HepG2 (cell line): Measurements from ENCODE around the gene CALY. TPM values are rescaled to one million over a fixed set of nuclear protein-coding genes. Genes with fewer than 3 reads are reported as not detected.

Experiments
- EED ChIP-seq: sonication (generic); formaldehyde crosslinking; IDR thresholded peaks from 2 replicates; pipeline ENCODE4 v1.5.0; 2020; ENCODE audit warnings: mild to moderate bottlenecking, missing genetic modification reagents
- FUBP1 ChIP-seq: sonication (generic); formaldehyde crosslinking; IDR thresholded peaks from 2 replicates; pipeline ENCODE4 v1.5.1; 2020; ENCODE audit warnings: missing genetic modification reagents, mild to moderate bottlenecking, borderline replicate concordance
- GLMP ChIP-seq: sonication (generic); formaldehyde crosslinking; IDR thresholded peaks from 2 replicates; pipeline ENCODE4 v1.9.0; 2021; ENCODE audit warnings: missing genetic modification reagents, mild to moderate bottlenecking, borderline replicate concordance
- HOXA3 ChIP-seq: sonication (generic); formaldehyde crosslinking; IDR thresholded peaks from 2 replicates; pipeline ENCODE4 v1.5.0; 2020; ENCODE audit warnings: missing genetic modification reagents
- KAT2B ChIP-seq: fragments of 150-350 bp; IDR thresholded peaks from 2 replicates; pipeline ENCODE4 v1.6.1; 2014; ENCODE audit warnings: low read depth, low read length, borderline replicate concordance
- POGK ChIP-seq: sonication (generic); formaldehyde crosslinking; conservative IDR thresholded peaks from 2 replicates; pipeline ENCODE4 v1.8.0; 2022; ENCODE audit warnings: mild to moderate bottlenecking, moderate library complexity, missing genetic modification reagents
- POLR2G ChIP-seq: fragments of 200-400 bp; formaldehyde crosslinking; IDR thresholded peaks from 2 replicates; pipeline ENCODE4 v1.6.1; 2018; ENCODE audit warnings: mild to moderate bottlenecking, low read depth, low read length, moderate library complexity
- PPARG ChIP-seq: conservative IDR thresholded peaks from 2 replicates; pipeline ENCODE4 v1.6.1; 2016; ENCODE audit warnings: missing biosample characterization, missing genetic modification reagents
- PTBP1 ChIP-seq: fragments of 200-400 bp; formaldehyde crosslinking; IDR thresholded peaks from 2 replicates; pipeline ENCODE4 v1.6.1; 2018; ENCODE audit warnings: low read length, low read depth; ENCODE audit not compliant: poor library complexity, severe bottlenecking
- SP140L ChIP-seq: sonication (generic); formaldehyde crosslinking; IDR thresholded peaks from 2 replicates; pipeline ENCODE4 v1.4.0; 2020; ENCODE audit warnings: missing genetic modification reagents, borderline replicate concordance
- TAF15 ChIP-seq: fragments of 200-400 bp; formaldehyde crosslinking; IDR thresholded peaks from one replicate; pipeline ENCODE4 v1.6.1; 2018; ENCODE audit warnings: mild to moderate bottlenecking, low read depth, low read length; ENCODE audit not compliant: poor library complexity, severe bottlenecking
- ZNF264 ChIP-seq: sonication (generic); formaldehyde crosslinking; IDR thresholded peaks from 2 replicates; pipeline ENCODE4 v1.4.0; 2020; ENCODE audit warnings: missing genetic modification reagents
- ZNF276 ChIP-seq: sonication (generic); formaldehyde crosslinking; IDR thresholded peaks from 2 replicates; pipeline ENCODE4 v1.4.0; 2020; ENCODE audit warnings: mild to moderate bottlenecking, low read depth, missing genetic modification reagents
- ZNF530 ChIP-seq: sonication (generic); formaldehyde crosslinking; IDR thresholded peaks from 2 replicates; pipeline ENCODE4 v1.5.0; 2020; ENCODE audit warnings: low read depth, mild to moderate bottlenecking, missing genetic modification reagents
- ZNF792 ChIP-seq: IDR thresholded peaks from 2 replicates; pipeline ENCODE4 v1.6.1; 2016
- polyA plus RNA-seq, 8 experiments: library from polyadenylated mRNA; depleted of rRNA in 3 of 8; stranded (reverse) in 7 of 8; unstranded in 1 of 8; fragments of >200 nt; fragmentation: Illumina TruSeq in 4 of 8; extraction: Trizol in 4 of 8; gene quantifications; 2 replicates each; pipeline versions ENCODE4 v1.2.1 to v1.2.3, GENCODE V29; 2011 to 2016; ENCODE audit warnings: low read depth in 4 of 8, missing spikeins in 1 of 8, mixed read lengths in 1 of 8; ENCODE audit not compliant: insufficient read depth in 1 of 8
- total RNA-seq, 5 experiments: library from RNA; depleted of rRNA; stranded (reverse); fragments of >200 nt; fragmentation: Illumina TruSeq; extraction: Trizol; gene quantifications; 2 replicates each; pipeline ENCODE4 v1.2.3, GENCODE V29; 2016; ENCODE audit warnings: low read depth in 1 of 5

CALY gene
- total and polyA plus RNA-seq, 2 of the 13 experiments (the other 11 are each of a cell fraction or from before 2014, with no cell fraction given) = 0.08 TPM; not detected in 1

GRCh38 chr10:133351408-133352318 lies 15.0 kb upstream of the CALY start (continued):
- no peak for TF ChIP-seq GLMP (CRISPR knock-in tag)
- TF ChIP-seq ZNF530 (CRISPR knock-in tag) = no peak
- no peak for TF ChIP-seq KAT2B
- no peak for TF ChIP-seq PPARG (CRISPR knock-in tag)
- TF ChIP-seq POGK = no peak
- TF ChIP-seq HOXA3 = 0 out of 2 replicates have a peak, but pooled peaks have one; percentile 36
- no peak for TF ChIP-seq FUBP1 (CRISPR knock-in tag)
- TF ChIP-seq SP140L (CRISPR knock-in tag) = no peak
- no peak for TF ChIP-seq ZNF792 (CRISPR knock-in tag)
- no peak for TF ChIP-seq EED (CRISPR knock-in tag)
- TF ChIP-seq PTBP1 = no peak
- TF ChIP-seq POLR2G = peak; percentile 22; the same call in 1 of the 2 replicates
- TF ChIP-seq ZNF276 (CRISPR knock-in tag) = no peak
- peak; percentile 60 for TF ChIP-seq TAF15
- 0 out of 2 replicates have a peak, but pooled peaks have one; percentile 43 for TF ChIP-seq ZNF264 (CRISPR knock-in tag)
